Endometrial microvascular endothelial cells (primary cell): Measurements from ENCODE around the gene CDH18. TPM values are rescaled to one million over a fixed set of nuclear protein-coding genes. Genes with fewer than 3 reads are reported as not detected.
"Not testable (repeated sequence)": the region's sequence is repeated elsewhere in the genome, so short reads cannot be mapped to it uniquely, and the experiment has no call there.

ENCODE experiments used
- in situ Hi-C: cut with HindIII; loops from 2 replicates; pipeline ENCODE4 v1.10.0; 2017; ENCODE audit warnings: low sequenced_read_pairs, low pct_unique_long_range_greater_than_20kb; ENCODE audit errors: inconsistent ontology term
- total RNA-seq: library from RNA; depleted of rRNA; stranded (reverse); fragments of >200 nt; gene quantifications from one replicate; pipeline ENCODE4 v1.2.3, GENCODE V29; 2015; ENCODE audit errors: inconsistent ontology term

CDH18 gene
- total RNA-seq, 1 donor from 2014 or later, result not detected

- in situ Hi-C loops, result no loop called here
These were observed 107.5 kb downstream of the CDH18 start for GRCh38 chr5:19880458-19880857.

GRCh38 chr5:19874811-19875210 lies 113.2 kb downstream of the CDH18 start:
- in situ Hi-C loops, result no loop called here

- in situ Hi-C loops, result no loop called here
These were observed 121.9 kb downstream of the CDH18 start for GRCh38 chr5:19866090-19866450.

- in situ Hi-C loops, result no loop called here
These were observed 122.5 kb downstream of the CDH18 start for GRCh38 chr5:19865336-19866089.

- in situ Hi-C loops, result no loop called here
These were observed 125.3 kb downstream of the CDH18 start for GRCh38 chr5:19862711-19863110.

GRCh38 chr5:19859020-19859419 lies 129.0 kb downstream of the CDH18 start:
- in situ Hi-C loops, result no loop called here

- in situ Hi-C loops, result no loop called here
These were observed 132.1 kb downstream of the CDH18 start for GRCh38 chr5:19855931-19856330.

GRCh38 chr5:19855453-19855852 lies 132.5 kb downstream of the CDH18 start:
- in situ Hi-C loops, result no loop called here

GRCh38 chr5:19855031-19855430 lies 133.0 kb downstream of the CDH18 start:
- in situ Hi-C loops, result no loop called here

GRCh38 chr5:19853616-19854240 lies 134.3 kb downstream of the CDH18 start:
- in situ Hi-C loops, result no loop called here

- in situ Hi-C loops, result no loop called here
These were observed 150.3 kb downstream of the CDH18 start for GRCh38 chr5:19837536-19838174.

- in situ Hi-C loops, result no loop called here
These were observed 152.6 kb downstream of the CDH18 start for GRCh38 chr5:19835442-19835841.

GRCh38 chr5:19812720-19813119 lies 175.3 kb downstream of the CDH18 start:
- in situ Hi-C loops, result not testable (repeated sequence)

- in situ Hi-C loops, result no loop called here
These were observed 181.2 kb downstream of the CDH18 start for GRCh38 chr5:19806756-19807155.

- in situ Hi-C loops, result no loop called here
These were observed 185.3 kb downstream of the CDH18 start for GRCh38 chr5:19802686-19803085.

GRCh38 chr5:19795218-19795617 lies 192.8 kb downstream of the CDH18 start:
- in situ Hi-C loops, result no loop called here

GRCh38 chr5:19790829-19791466 lies 197.1 kb downstream of the CDH18 start:
- in situ Hi-C loops, result no loop called here

GRCh38 chr5:19782566-19782965 lies 205.4 kb downstream of the CDH18 start:
- in situ Hi-C loops, result no loop called here

GRCh38 chr5:19777363-19777762 lies 210.6 kb downstream of the CDH18 start:
- in situ Hi-C loops, result no loop called here

- in situ Hi-C loops, result not testable (repeated sequence)
These were observed 211.1 kb downstream of the CDH18 start for GRCh38 chr5:19776886-19777285.
